IMR-90 (cell line): Measurements from ENCODE around the gene WDR49.

Experiments used
- CEBPB ChIP-seq: IDR thresholded peaks from 2 replicates; pipeline ENCODE4 v1.6.1; 2012; ENCODE audit warnings: low read depth, low read length, improper control_type of control experiment
- CTCF ChIP-seq: conservative IDR thresholded peaks from 2 replicates; pipeline ENCODE4 v1.5.1; 2012; ENCODE audit warnings: mild to moderate bottlenecking, low read depth, low read length, improper control_type of control experiment
- MAFK ChIP-seq: IDR thresholded peaks from 2 replicates; pipeline ENCODE4 v1.6.1; 2012; ENCODE audit warnings: low read depth, low read length, improper control_type of control experiment
- POLR2A ChIP-seq: IDR thresholded peaks from 2 replicates; pipeline ENCODE4 v1.6.1; 2012; ENCODE audit warnings: mild to moderate bottlenecking, low read depth, low read length
- RAD21 ChIP-seq: IDR thresholded peaks from 2 replicates; pipeline ENCODE4 v1.6.1; 2012; ENCODE audit warnings: low read length, improper control_type of control experiment

- TF ChIP-seq POLR2A (no peak), CTCF (no peak), MAFK (no peak), RAD21 (no peak), CEBPB (no peak)
Observed at GRCh38 chr3:167507954-167508353, 145.8 kb downstream of the WDR49 start.
